ENCODE measurements around the gene SLC1A4. TPM values are rescaled to one million over a fixed set of nuclear protein-coding genes. Genes with fewer than 3 reads are reported as not detected.

Gene SLC1A4
- total RNA-seq, 4 donors from 2014 or later = 2.7 to 12.4 (median 3.4) TPM

DNA sequence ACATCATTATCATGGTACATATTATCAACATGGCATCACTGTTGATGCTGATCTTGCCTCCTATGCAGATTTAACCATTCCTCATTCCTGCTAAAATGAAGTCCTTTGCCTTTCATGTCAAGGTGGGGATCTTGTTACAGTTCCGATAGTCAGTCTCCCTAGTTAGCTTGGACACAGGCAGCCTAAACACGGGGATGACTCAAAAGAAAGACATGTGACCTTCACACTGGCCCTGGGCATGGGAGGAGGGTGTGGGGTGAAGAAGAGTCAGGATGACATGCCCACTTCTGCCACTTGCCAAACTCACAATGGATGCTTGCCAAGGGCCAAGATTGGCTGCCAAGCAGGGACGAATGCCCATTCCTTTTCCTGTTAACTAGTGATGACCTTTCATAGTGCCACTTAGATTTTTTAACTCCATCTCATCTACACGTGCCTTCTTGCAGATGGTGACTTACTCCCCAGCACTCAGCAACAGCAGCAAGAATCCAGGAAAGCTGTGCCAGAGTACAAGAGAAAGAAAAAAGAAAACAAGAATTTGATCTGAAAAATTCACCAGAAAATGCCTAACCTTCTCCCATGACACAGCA lies 13.9 kb upstream of the SLC1A4 start:
- Histone ChIP-seq H3K9me3 (no peaks in the 10 kb centered on the region), H3K4me1 (no peaks in the 10 kb centered on the region), H3K27me3 (no peaks in the 10 kb centered on the region), H3K27ac (no peak overlapping the region), H3K36me3 (no peaks in the 10 kb centered on the region), H3K4me3 (no peak overlapping the region)
- DNase-seq = no peak
- TF ChIP-seq POLR2A (IDR thresholded peaks at IDR 0.05) (no peak), CTCF (IDR thresholded peaks at IDR 0.05) (no peak)

DNA sequence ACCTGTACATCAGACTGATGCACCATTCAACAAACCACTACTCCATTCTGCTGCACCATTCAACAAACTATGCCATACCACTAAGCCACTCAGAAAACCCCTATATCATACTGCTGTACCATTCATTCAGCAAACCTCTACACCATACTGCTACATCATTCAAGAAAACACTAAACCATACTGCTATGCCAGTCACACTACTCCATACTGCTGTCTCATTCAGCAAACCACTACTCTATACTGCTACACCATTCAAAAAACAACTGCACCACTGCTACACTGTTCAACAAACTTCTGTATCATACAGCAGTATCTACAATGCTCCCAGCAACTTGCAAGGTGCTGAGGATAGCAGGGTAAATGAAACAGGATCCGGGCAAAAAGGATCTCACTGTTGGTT lies 12.9 kb upstream of the SLC1A4 start:
- Histone ChIP-seq H3K4me3 (no peak overlapping the region), H3K36me3 (no peaks in the 10 kb centered on the region), H3K4me1 (no peaks in the 10 kb centered on the region), H3K27me3 (no peaks in the 10 kb centered on the region), H3K27ac (no peak overlapping the region), H3K9me3 (no peaks in the 10 kb centered on the region)
- DNase-seq = no peak
- TF ChIP-seq POLR2A (IDR thresholded peaks at IDR 0.05) = no peak
- TF ChIP-seq CTCF (IDR thresholded peaks at IDR 0.05) = no peak

DNA sequence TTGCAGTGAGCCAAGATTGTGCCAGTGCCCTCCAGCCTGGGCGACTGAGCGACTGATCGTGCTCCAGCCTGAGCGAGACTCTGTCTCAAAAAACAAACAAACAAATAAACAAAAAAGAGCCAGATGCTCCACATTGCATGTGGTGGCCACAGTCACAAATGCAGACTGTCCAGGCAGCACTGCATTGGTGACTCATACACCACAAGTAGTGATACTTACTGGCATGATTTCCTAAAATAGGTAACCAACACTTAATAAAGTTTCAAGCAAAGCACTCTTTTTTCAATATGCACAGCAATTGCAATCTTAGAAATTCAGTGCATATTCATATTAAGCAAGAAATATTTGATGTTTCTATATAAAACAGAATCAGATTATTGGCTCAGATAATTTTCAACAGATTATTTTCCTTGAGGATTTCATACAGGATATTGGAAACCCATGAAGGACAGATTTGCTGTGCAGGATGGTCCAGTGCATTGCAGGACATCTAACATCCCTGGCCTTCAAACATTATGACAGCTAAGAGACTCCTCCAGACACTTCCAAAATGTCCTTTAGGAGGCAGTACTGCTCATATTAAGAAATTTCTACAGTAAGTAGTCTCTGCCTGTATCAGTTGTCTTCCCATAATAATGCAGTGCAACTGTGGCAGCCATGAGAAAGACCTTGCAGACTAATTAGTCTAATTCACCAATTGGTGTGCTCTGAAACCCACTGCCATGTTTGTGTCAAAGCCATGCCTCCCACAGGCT lies 10.5 kb upstream of the SLC1A4 start:
- Histone ChIP-seq H3K27me3 (no peaks in the 10 kb centered on the region), H3K36me3 (no peaks in the 10 kb centered on the region), H3K27ac (no peak overlapping the region), H3K4me3 (no peak overlapping the region), H3K4me1 (no peaks in the 10 kb centered on the region), H3K9me3 (no peaks in the 10 kb centered on the region)
- DNase-seq = no peak
- TF ChIP-seq POLR2A (IDR thresholded peaks at IDR 0.05) (no peak), CTCF (IDR thresholded peaks at IDR 0.05) (peak in 2 of 6 experiments; percentile 24 to 29)

DNA sequence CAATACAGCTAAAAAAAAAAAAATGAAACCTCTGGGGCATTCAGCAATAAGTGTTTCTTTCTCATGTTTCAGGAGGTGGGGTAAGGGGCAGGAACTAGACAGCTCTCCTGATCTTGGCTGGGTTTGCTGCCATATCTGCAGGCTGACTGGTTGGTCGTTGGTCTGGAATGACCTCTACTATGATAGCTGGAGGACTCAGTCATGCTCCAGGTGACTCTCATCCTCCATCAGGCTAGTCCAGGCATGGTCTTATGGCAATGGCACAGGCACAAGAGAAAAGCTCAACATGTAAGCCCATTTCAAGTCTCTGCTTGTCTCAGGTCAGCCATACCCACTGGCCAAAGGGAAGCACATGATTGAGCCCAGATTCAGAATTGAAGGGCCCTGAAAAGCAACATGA lies 9.5 kb upstream of the SLC1A4 start:
- H3K36me3 ChIP-seq = no peaks in the 10 kb centered on the region
- no peak for TF ChIP-seq POLR2A (IDR thresholded peaks at IDR 0.05)
- TF ChIP-seq CTCF (IDR thresholded peaks at IDR 0.05) = no peak
- no peaks in the 10 kb centered on the region for H3K27me3 ChIP-seq
- no peak overlapping the region for H3K4me3 ChIP-seq
- H3K9me3 ChIP-seq = no peaks in the 10 kb centered on the region
- H3K27ac ChIP-seq = no peak overlapping the region
- DNase-seq = no peak
- H3K4me1 ChIP-seq = no peaks in the 10 kb centered on the region

DNA sequence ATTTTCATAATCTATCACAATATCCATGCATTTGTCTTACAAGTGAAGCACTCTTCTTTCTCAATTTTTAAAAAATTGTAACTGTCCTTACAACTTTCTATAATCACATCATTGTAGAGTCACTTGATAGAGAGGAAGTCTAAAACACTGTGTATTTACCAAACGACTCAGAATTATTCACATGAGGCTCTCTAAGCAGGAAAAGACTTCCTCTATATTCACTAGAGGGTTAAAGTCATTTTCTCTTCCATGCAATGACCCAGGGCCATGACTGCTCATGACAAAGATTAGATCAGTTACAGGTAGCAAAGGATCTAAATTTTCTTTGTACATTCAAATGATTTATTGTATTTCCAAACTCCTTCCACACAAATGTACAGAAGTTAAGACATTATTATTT lies 9.0 kb upstream of the SLC1A4 start:
- Histone ChIP-seq H3K27ac (no peak overlapping the region), H3K9me3 (no peaks in the 10 kb centered on the region), H3K4me3 (no peak overlapping the region), H3K4me1 (no peaks in the 10 kb centered on the region), H3K27me3 (no peaks in the 10 kb centered on the region), H3K36me3 (no peaks in the 10 kb centered on the region)
- TF ChIP-seq POLR2A (IDR thresholded peaks at IDR 0.05) = no peak
- no peak for TF ChIP-seq CTCF (IDR thresholded peaks at IDR 0.05)
- no peak for DNase-seq
